HCT116 (cell line): ENCODE measurements around the gene DIAPH3. TPM values are rescaled to one million over a fixed set of nuclear protein-coding genes. Genes with fewer than 3 reads are reported as not detected.

ENCODE experiments used
- ATAC-seq: fragments of 200-7000 bp; cut with Tn5 transposase; 2 replicates; pipeline ENCODE4 v1.9.1; 2020; ENCODE audit warnings: mild to moderate bottlenecking, moderate library complexity
- BruUV-seq: library from RNA; stranded (reverse); fragments of 400-500 nt; replicated peaks from 2 replicates; lab custom pipeline; 2021; lab: Mats Ljungman, UMichigan
- CTCF ChIA-PET: fragments of 300-600 bp; sonication (Branson Sonifier 250); formaldehyde crosslinking; loops from one replicate; lab custom pipeline; 2021; ENCODE audit warnings: antibody characterized with exemption; lab: Charles Lee
- POLR2A ChIA-PET: fragments of 300-600, 350-600 bp; sonication (Branson Sonifier 250); formaldehyde crosslinking; loops from one replicate; lab custom pipeline; 2021; ENCODE audit warnings: antibody characterized with exemption; lab: Charles Lee
- RAD21 ChIA-PET, 2 experiments: fragments of 300-600 bp; sonication (Branson Sonifier 250); formaldehyde crosslinking; loops; one replicate each; lab custom pipeline; 2023; ENCODE audit warnings: low total read pairs in 2 of 2; ENCODE audit not compliant: uncharacterized antibody in 2 of 2, unreplicated experiment in 2 of 2, low non-redundant PET in 1 of 2; lab: Charles Lee
- DNase-seq: peaks from one replicate; pipeline ENCODE4 v3.0.0-alpha.2; 2010; ENCODE audit warnings: low read depth, low spot score
- H2AFZ ChIP-seq: fragments of 200-600 bp; shearing (Covaris generic), sonication (generic); 2 replicates; pipeline ENCODE4 v1.6.1; 2017; ENCODE audit warnings: low read depth, mixed run types, mixed read lengths, antibody characterized with exemption, low read length; ENCODE audit not compliant: poor library complexity, severe bottlenecking
- H3K27ac ChIP-seq: 2 replicates; pipeline ENCODE4 v1.5.1; 2012; ENCODE audit warnings: low read depth, low read length
- H3K27me3 ChIP-seq: fragments of 200-600 bp; sonication (generic); 2 replicates; pipeline ENCODE4 v1.6.1; 2016; ENCODE audit warnings: mixed run types, low read length, mixed read lengths; ENCODE audit not compliant: insufficient read depth
- H3K36me3 ChIP-seq, 2 experiments: fragments of 200-500 bp in 1 of 2; fragments of 200-600 bp in 1 of 2; sonication (Bioruptor generic) in 1 of 2; sonication (generic) in 1 of 2; 2 replicates each; pipeline versions ENCODE4 v1.5.1 to v1.6.1; 2014 to 2016; ENCODE audit warnings: low read length in 2 of 2, inconsistent platforms in 1 of 2, mixed read lengths in 1 of 2, mixed run types in 1 of 2; ENCODE audit not compliant: insufficient read depth in 2 of 2, control insufficient read depth in 1 of 2
- H3K4me1 ChIP-seq, 2 experiments: fragments of 200-600 bp in 1 of 2; sonication (generic) in 1 of 2; 2 replicates each; pipeline versions ENCODE4 v1.5.1 to v1.6.1; 2012 to 2017; ENCODE audit warnings: low read length in 2 of 2, inconsistent platforms in 1 of 2, mild to moderate bottlenecking in 1 of 2, mixed read lengths in 1 of 2, mixed run types in 1 of 2, moderate library complexity in 1 of 2; ENCODE audit not compliant: insufficient read depth in 2 of 2, control insufficient read depth in 1 of 2
- H3K4me2 ChIP-seq: fragments of 200-600 bp; sonication (generic); 2 replicates; pipeline ENCODE4 v1.6.1; 2017; ENCODE audit warnings: mixed run types, low read length, mixed read lengths
- H3K4me3 ChIP-seq, 2 experiments: fragments of 200-600 bp in 1 of 2; sonication (generic) in 1 of 2; replicated peaks in 1 of 2; 2 replicates each; pipeline ENCODE4 v1.5.1; 2011 to 2016; ENCODE audit warnings: low read length in 2 of 2, control low read depth in 1 of 2, low read depth in 1 of 2, mild to moderate bottlenecking in 1 of 2, mixed read lengths in 1 of 2, mixed run types in 1 of 2
- H3K79me2 ChIP-seq: fragments of 200-600 bp; sonication (generic); 2 replicates; pipeline ENCODE4 v1.6.1; 2017; ENCODE audit warnings: mild to moderate bottlenecking, mixed run types, low read length, moderate library complexity, mixed read lengths; ENCODE audit not compliant: insufficient read depth
- H3K9ac ChIP-seq: fragments of 200-600 bp; sonication (generic); 2 replicates; pipeline ENCODE4 v1.6.1; 2016; ENCODE audit warnings: low read length, mixed read lengths
- H3K9me2 ChIP-seq: fragments of 200-600 bp; sonication (generic), shearing (Covaris generic); 2 replicates; pipeline ENCODE4 v1.6.1; 2017; ENCODE audit warnings: mixed run types, mild to moderate bottlenecking, moderate library complexity; ENCODE audit not compliant: insufficient read depth
- H3K9me3 ChIP-seq, 2 experiments: fragments of 200-500 bp in 1 of 2; fragments of 200-600 bp in 1 of 2; sonication (Bioruptor generic) in 1 of 2; sonication (generic) in 1 of 2; 2 replicates each; pipeline ENCODE4 v1.6.1; 2014 to 2017; ENCODE audit warnings: low read length in 2 of 2, mixed read lengths in 2 of 2, inconsistent platforms in 1 of 2, low read depth in 1 of 2, mild to moderate bottlenecking in 1 of 2, mixed run types in 1 of 2, moderate library complexity in 1 of 2; ENCODE audit not compliant: control insufficient read depth in 1 of 2, insufficient read depth in 1 of 2
- H4K20me1 ChIP-seq: fragments of 200-600 bp; sonication (generic), shearing (Covaris generic); 2 replicates; pipeline ENCODE4 v1.6.1; 2017; ENCODE audit warnings: mixed run types, mild to moderate bottlenecking, moderate library complexity; ENCODE audit not compliant: insufficient read depth
- CBX3 ChIP-seq: IDR thresholded peaks from 2 replicates; pipeline ENCODE4 v1.6.1; 2012; ENCODE audit warnings: low read depth
- CTCF ChIP-seq, 3 experiments: fragments of 200-600 bp in 1 of 3; sonication (generic) in 1 of 3; IDR thresholded peaks in 2 of 3; conservative IDR thresholded peaks in 1 of 3; 2 replicates each; pipeline ENCODE4 v1.5.1; 2012 to 2017; ENCODE audit warnings: low read depth in 2 of 3, low read length in 2 of 3, antibody characterized with exemption in 1 of 3, borderline replicate concordance in 1 of 3, control low read depth in 1 of 3, mild to moderate bottlenecking in 1 of 3, mixed read lengths in 1 of 3, mixed run types in 1 of 3, moderate library complexity in 1 of 3; ENCODE audit not compliant: insufficient read depth in 1 of 3
- EGR1 ChIP-seq: IDR thresholded peaks from 2 replicates; pipeline ENCODE4 v1.6.1; 2012; ENCODE audit warnings: low read depth
- ELF1 ChIP-seq: IDR thresholded peaks from 2 replicates; pipeline ENCODE4 v1.6.1; 2012; ENCODE audit warnings: low read depth, borderline replicate concordance
- EZH2 ChIP-seq: fragments of 200-600 bp; sonication (generic); IDR thresholded peaks from 2 replicates; pipeline ENCODE4 v1.6.1; 2017; ENCODE audit warnings: antibody characterized with exemption, mixed run types
- EZH2phosphoT487 ChIP-seq: fragments of 200-600 bp; IDR thresholded peaks from 2 replicates; pipeline ENCODE4 v1.6.1; 2018; ENCODE audit warnings: antibody characterized with exemption, borderline replicate concordance
- JUND ChIP-seq: IDR thresholded peaks from 2 replicates; pipeline ENCODE4 v1.6.1; 2012
- POLR2A ChIP-seq: IDR thresholded peaks from 2 replicates; pipeline ENCODE4 v1.7.0; 2011; ENCODE audit warnings: borderline replicate concordance; ENCODE audit not compliant: insufficient read depth, insufficient read length; ENCODE audit errors: extremely low read depth
- POLR2AphosphoS5 ChIP-seq: IDR thresholded peaks from 2 replicates; pipeline ENCODE4 v1.6.1; 2011; ENCODE audit warnings: mild to moderate bottlenecking, low read depth, low read length, moderate library complexity
- REST ChIP-seq: IDR thresholded peaks from 2 replicates; pipeline ENCODE4 v1.6.1; 2012; ENCODE audit warnings: low read depth
- SRF ChIP-seq: IDR thresholded peaks from 2 replicates; pipeline ENCODE4 v1.6.1; 2012; ENCODE audit warnings: low read depth
- TCF7L2 ChIP-seq: IDR thresholded peaks from 2 replicates; pipeline ENCODE4 v1.7.0; 2011; ENCODE audit warnings: borderline replicate concordance, inconsistent platforms; ENCODE audit not compliant: insufficient read depth, insufficient read length; ENCODE audit errors: extremely low read depth
- intact Hi-C: fragments of 100-400 bp; cut with micrococcal nuclease; formaldehyde crosslinking; loops from 2 replicates; pipeline ENCODE4 v1.10.0; 2022
- total RNA-seq: library from RNA; stranded (reverse); gene quantifications from one replicate; pipeline ENCODE4 v1.2.1, GENCODE V29; 2021; ENCODE audit not compliant: unreplicated experiment
- TF ChIP-seq, protein P1 (sequence below): IDR thresholded peaks from 2 replicates; pipeline ENCODE4 v1.6.1; 2012

The DIAPH3 gene
- total RNA-seq, 1 experiment from 2014 or later = 22.8 TPM

- TF ChIP-seq REST = no peak
- no peak for TF ChIP-seq ELF1
These were observed 270.5 kb downstream of the DIAPH3 start (continued) for GRCh38 chr13:59893266-59893665.

- no peak overlapping the region for H3K4me2 ChIP-seq
- no peaks in the 10 kb centered on the region for H3K4me1 ChIP-seq
- no peak overlapping the region for H3K9ac ChIP-seq
- TF ChIP-seq EZH2phosphoT487 (no peak), CTCF (IDR thresholded peaks at IDR 0.05 in 2 of 3, conservative IDR thresholded peaks at IDR 0.05 in 1 of 3; ENCODE audit: borderline replicate concordance in 1 of 3, insufficient read depth in 1 of 3, low read depth in 2 of 3, low read length in 2 of 3) (no peak), TCF7L2 (no peak), SRF (no peak), ELF1 (no peak), REST (no peak), EZH2 (no peak), POLR2A (no peak), EGR1 (no peak), CBX3 (no peak), JUND (no peak), POLR2AphosphoS5 (no peak)
- TF ChIP-seq, protein P1, sequence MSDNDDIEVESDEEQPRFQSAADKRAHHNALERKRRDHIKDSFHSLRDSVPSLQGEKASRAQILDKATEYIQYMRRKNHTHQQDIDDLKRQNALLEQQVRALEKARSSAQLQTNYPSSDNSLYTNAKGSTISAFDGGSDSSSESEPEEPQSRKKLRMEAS = no peak
- no peaks in the 10 kb centered on the region for H3K27me3 ChIP-seq
- H4K20me1 ChIP-seq = no peaks in the 10 kb centered on the region
- no peak for ATAC-seq
- intact Hi-C loops = no loop called here
- H3K9me3 ChIP-seq = no peaks in the 10 kb centered on the region
- H2AFZ ChIP-seq = no peak overlapping the region
- ChIA-PET CTCF (no interaction called here), RAD21 (no interaction called here), POLR2A (no interaction called here)
- BruUV-seq = no TSS peak
- DNase-seq = no peak
- H3K4me3 ChIP-seq = no peak overlapping the region
- H3K79me2 ChIP-seq = no peaks in the 10 kb centered on the region
- no peak overlapping the region for H3K27ac ChIP-seq
- H3K36me3 ChIP-seq = no peaks in the 10 kb centered on the region
- H3K9me2 ChIP-seq = no peaks in the 10 kb centered on the region
These were observed 272.7 kb downstream of the DIAPH3 start for GRCh38 chr13:59891053-59891452.
